HepG2 (cell line): Measurements from ENCODE around the gene ZC3H18. TPM values are rescaled to one million over a fixed set of nuclear protein-coding genes. Genes with fewer than 3 reads are reported as not detected.

ENCODE experiments used
- AHR ChIP-seq: IDR thresholded peaks from 2 replicates; pipeline ENCODE4 v1.6.1; 2018; ENCODE audit warnings: missing genetic modification reagents, missing compliant biosample characterization
- ATF5 ChIP-seq: sonication (generic); formaldehyde crosslinking; IDR thresholded peaks from 2 replicates; pipeline ENCODE4 v1.4.0; 2020; ENCODE audit warnings: mild to moderate bottlenecking, low read depth, missing genetic modification reagents
- HES4 ChIP-seq: sonication (generic); formaldehyde crosslinking; IDR thresholded peaks from 2 replicates; pipeline ENCODE4 v1.9.0; 2021; ENCODE audit warnings: mild to moderate bottlenecking, missing genetic modification reagents, borderline replicate concordance
- IKZF4 ChIP-seq: sonication (generic); formaldehyde crosslinking; IDR thresholded peaks from 2 replicates; pipeline ENCODE4 v1.5.1; 2020; ENCODE audit warnings: borderline replicate concordance, mild to moderate bottlenecking, low read depth, missing genetic modification reagents; ENCODE audit errors: not compliant biosample characterization
- MAFG ChIP-seq: sonication (generic); formaldehyde crosslinking; IDR thresholded peaks from 2 replicates; pipeline ENCODE4 v1.5.1; 2020; ENCODE audit warnings: mild to moderate bottlenecking, missing genetic modification reagents
- NR2F6 ChIP-seq, 2 experiments: IDR thresholded peaks; 2 replicates each; pipeline ENCODE4 v1.6.1; 2016; ENCODE audit warnings: antibody characterized with exemption in 1 of 2, mild to moderate bottlenecking in 1 of 2
- PCBP1 ChIP-seq: fragments of 200-400 bp; formaldehyde crosslinking; IDR thresholded peaks from 2 replicates; pipeline ENCODE4 v1.6.1; 2017; ENCODE audit warnings: mild to moderate bottlenecking, low read depth, low read length, borderline replicate concordance
- RELA ChIP-seq: sonication (generic); formaldehyde crosslinking; IDR thresholded peaks from 2 replicates; pipeline ENCODE4 v1.4.0; 2020; ENCODE audit warnings: missing genetic modification reagents
- RFXAP ChIP-seq: sonication (generic); formaldehyde crosslinking; IDR thresholded peaks from 2 replicates; pipeline ENCODE4 v1.4.0; 2020; ENCODE audit warnings: missing genetic modification reagents, borderline replicate concordance
- RXRB ChIP-seq: IDR thresholded peaks from 2 replicates; pipeline ENCODE4 v1.6.1; 2016; ENCODE audit warnings: borderline replicate concordance, missing genetic modification reagents, missing compliant biosample characterization
- ZBTB1 ChIP-seq: sonication (generic); formaldehyde crosslinking; IDR thresholded peaks from 2 replicates; pipeline ENCODE4 v1.4.0; 2020; ENCODE audit warnings: missing genetic modification reagents, borderline replicate concordance
- ZNF205 ChIP-seq: IDR thresholded peaks from 2 replicates; pipeline ENCODE4 v1.6.1; 2018; ENCODE audit warnings: missing biosample characterization, missing genetic modification reagents
- ZNF318 ChIP-seq: sonication (generic); formaldehyde crosslinking; IDR thresholded peaks from 2 replicates; pipeline ENCODE4 v1.4.0; 2020; ENCODE audit warnings: mild to moderate bottlenecking, missing genetic modification reagents
- polyA plus RNA-seq, 8 experiments: library from polyadenylated mRNA; depleted of rRNA in 3 of 8; stranded (reverse) in 7 of 8; unstranded in 1 of 8; fragments of >200 nt; fragmentation: Illumina TruSeq in 4 of 8; extraction: Trizol in 4 of 8; gene quantifications; 2 replicates each; pipeline versions ENCODE4 v1.2.1 to v1.2.3, GENCODE V29; 2011 to 2016; ENCODE audit warnings: low read depth in 4 of 8, missing spikeins in 1 of 8, mixed read lengths in 1 of 8; ENCODE audit not compliant: insufficient read depth in 1 of 8
- total RNA-seq, 5 experiments: library from RNA; depleted of rRNA; stranded (reverse); fragments of >200 nt; fragmentation: Illumina TruSeq; extraction: Trizol; gene quantifications; 2 replicates each; pipeline ENCODE4 v1.2.3, GENCODE V29; 2016; ENCODE audit warnings: low read depth in 1 of 5
- TF ChIP-seq, protein P1 (sequence below): sonication (generic); formaldehyde crosslinking; IDR thresholded peaks from 2 replicates; pipeline ENCODE4 v1.4.0; 2020; ENCODE audit warnings: missing genetic modification reagents; ENCODE audit errors: not compliant biosample characterization
- TF ChIP-seq, protein P2 (sequence below): sonication (generic); formaldehyde crosslinking; IDR thresholded peaks from 2 replicates; pipeline ENCODE4 v1.5.0; 2020; ENCODE audit warnings: mild to moderate bottlenecking, low read depth, missing genetic modification reagents, borderline replicate concordance
- TF ChIP-seq, protein P3 (sequence below): sonication (generic); formaldehyde crosslinking; IDR thresholded peaks from 2 replicates; pipeline ENCODE4 v1.5.0; 2020; ENCODE audit warnings: mild to moderate bottlenecking, missing genetic modification reagents, moderate library complexity

The ZC3H18 gene
- total and polyA plus RNA-seq, 2 of the 13 experiments (the other 11 are each of a cell fraction or from before 2014, with no cell fraction given), result 11.2 to 27.4 TPM

DNA sequence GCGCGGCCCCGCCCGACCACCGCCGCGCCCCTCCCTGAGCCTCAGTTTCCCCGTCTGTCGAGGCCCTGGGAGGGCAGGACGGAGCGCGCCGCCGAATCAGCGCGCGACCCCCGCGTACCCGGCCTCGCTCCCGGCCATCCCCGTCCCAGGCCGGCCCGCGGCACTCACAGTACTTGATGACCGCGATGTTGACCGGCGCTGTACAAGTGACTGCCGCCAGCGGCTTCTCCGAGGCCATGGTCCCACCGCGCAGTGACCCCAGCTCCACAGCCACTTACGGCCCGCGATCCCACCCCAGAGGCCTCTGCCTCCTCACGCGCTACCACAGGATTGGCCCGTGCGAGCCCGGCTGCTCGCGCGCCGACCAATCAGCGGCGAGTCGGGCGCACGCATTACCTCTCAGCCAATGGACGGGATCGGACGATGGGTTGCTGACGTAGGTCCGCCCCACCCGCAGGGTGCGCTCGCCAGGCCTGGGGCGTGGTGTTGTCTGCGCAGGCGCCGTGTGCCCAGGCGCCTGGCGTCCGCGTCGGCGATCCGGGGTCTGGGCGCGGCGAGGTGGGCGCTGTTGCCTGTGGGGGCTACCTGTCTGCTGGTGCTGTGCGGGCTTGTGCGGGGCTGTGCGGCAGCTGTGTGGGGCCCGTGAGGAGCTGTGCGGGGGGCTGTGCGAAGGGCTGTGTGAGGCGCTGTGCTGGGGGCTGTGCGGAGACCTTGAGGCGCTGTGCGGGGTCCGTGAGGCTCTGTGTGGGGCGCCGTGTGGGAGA, 92.8 kb downstream of the ZC3H18 start, which contains the start of gene MVD (continued):
- TF ChIP-seq NR2F6 (IDR thresholded peaks at IDR 0.05), result no peak; the same call in 1 of the 2 replicates
- peak; percentile 67 for TF ChIP-seq NR2F6 (CRISPR knock-in tag; IDR thresholded peaks at IDR 0.05)
- TF ChIP-seq RELA (CRISPR knock-in tag), result peak; percentile 86
- TF ChIP-seq ZNF205, result 0 out of 2 replicates have a peak, but pooled peaks have one; percentile 42
- TF ChIP-seq HES4 (CRISPR knock-in tag), result peak; percentile 98
- TF ChIP-seq, protein P1, sequence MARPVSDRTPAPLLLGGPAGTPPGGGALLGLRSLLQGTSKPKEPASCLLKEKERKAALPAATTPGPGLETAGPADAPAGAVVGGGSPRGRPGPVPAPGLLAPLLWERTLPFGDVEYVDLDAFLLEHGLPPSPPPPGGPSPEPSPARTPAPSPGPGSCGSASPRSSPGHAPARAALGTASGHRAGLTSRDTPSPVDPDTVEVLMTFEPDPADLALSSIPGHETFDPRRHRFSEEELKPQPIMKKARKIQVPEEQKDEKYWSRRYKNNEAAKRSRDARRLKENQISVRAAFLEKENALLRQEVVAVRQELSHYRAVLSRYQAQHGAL (CRISPR knock-in tag), result no peak
- TF ChIP-seq, protein P2, sequence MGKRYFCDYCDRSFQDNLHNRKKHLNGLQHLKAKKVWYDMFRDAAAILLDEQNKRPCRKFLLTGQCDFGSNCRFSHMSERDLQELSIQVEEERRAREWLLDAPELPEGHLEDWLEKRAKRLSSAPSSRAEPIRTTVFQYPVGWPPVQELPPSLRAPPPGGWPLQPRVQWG, result no peak
- TF ChIP-seq ZBTB1, result peak; percentile 21; the same call in 1 of the 2 replicates
- TF ChIP-seq MAFG, result no peak
- TF ChIP-seq ZNF318 (CRISPR knock-in tag), result peak; percentile 84; the same call in 1 of the 2 replicates
- TF ChIP-seq AHR (CRISPR knock-in tag), result no peak; the same call in 1 of the 2 replicates
- TF ChIP-seq ATF5, result peak; percentile 84; the same call in 1 of the 2 replicates
- TF ChIP-seq, protein P3, sequence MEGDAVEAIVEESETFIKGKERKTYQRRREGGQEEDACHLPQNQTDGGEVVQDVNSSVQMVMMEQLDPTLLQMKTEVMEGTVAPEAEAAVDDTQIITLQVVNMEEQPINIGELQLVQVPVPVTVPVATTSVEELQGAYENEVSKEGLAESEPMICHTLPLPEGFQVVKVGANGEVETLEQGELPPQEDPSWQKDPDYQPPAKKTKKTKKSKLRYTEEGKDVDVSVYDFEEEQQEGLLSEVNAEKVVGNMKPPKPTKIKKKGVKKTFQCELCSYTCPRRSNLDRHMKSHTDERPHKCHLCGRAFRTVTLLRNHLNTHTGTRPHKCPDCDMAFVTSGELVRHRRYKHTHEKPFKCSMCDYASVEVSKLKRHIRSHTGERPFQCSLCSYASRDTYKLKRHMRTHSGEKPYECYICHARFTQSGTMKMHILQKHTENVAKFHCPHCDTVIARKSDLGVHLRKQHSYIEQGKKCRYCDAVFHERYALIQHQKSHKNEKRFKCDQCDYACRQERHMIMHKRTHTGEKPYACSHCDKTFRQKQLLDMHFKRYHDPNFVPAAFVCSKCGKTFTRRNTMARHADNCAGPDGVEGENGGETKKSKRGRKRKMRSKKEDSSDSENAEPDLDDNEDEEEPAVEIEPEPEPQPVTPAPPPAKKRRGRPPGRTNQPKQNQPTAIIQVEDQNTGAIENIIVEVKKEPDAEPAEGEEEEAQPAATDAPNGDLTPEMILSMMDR (CRISPR knock-in tag), result peak; percentile 58
- TF ChIP-seq PCBP1, result no peak
- peak; percentile 76 for TF ChIP-seq RXRB (CRISPR knock-in tag)
- TF ChIP-seq IKZF4 (CRISPR knock-in tag), result no peak
- peak; percentile 98 for TF ChIP-seq RFXAP (CRISPR knock-in tag)
